ENCODE results near the gene LRGUK.

DNA sequence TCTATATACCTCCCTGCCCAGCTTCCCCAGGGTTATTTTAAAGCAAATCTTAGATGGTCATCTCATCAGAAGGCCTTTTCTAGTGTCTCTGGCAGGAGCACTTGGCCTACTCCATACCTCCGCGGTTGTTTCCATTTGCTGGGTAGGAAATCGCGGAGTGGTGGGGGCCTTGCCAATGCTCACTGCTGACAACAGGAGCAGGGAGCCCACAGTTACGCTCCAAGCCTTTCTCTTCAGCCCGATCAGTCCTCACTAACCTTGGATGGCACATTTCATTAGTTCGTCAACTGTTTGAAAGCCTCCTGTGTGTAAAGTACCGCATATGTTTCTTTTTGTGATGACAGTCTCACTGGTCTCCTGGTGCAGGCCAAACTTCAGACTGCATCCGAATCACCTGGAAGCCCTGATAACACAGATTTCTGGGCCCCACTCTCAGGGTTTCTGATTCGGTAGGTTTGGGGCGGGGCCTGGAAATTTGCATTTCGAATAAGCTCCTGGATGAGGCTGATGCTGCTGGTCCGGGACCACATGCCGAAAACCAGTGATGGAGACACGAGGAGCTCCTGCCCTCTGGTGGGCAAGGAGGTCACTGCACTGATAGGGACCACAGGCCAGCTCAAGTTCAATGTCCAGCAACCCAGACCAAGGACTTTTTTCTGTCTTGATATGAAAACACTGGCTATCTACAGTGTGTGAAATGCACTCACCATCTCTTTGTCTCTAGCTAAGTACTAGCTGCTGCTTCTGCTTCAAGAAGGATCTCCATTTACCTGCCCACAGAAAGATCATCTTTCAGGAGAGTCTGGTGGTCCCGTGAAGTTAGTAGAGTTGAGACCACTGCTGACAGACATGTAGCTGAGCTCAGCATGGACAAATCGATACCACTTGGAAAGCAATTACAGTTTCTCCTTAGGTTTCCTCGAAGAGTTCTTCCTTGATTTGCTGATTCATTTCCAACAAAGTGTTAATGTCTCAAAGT is 14.0 kb downstream of the LRGUK start:
- TF ChIP-seq CTCF (IDR thresholded peaks at IDR 0.05 in 4 of 5, conservative IDR thresholded peaks at IDR 0.05 in 1 of 5) (peak; percentile 57 to 84 (median 69)), POLR2A (IDR thresholded peaks at IDR 0.05) (no peak)
